ENCODE measurements around the gene MIGA2.

DNA sequence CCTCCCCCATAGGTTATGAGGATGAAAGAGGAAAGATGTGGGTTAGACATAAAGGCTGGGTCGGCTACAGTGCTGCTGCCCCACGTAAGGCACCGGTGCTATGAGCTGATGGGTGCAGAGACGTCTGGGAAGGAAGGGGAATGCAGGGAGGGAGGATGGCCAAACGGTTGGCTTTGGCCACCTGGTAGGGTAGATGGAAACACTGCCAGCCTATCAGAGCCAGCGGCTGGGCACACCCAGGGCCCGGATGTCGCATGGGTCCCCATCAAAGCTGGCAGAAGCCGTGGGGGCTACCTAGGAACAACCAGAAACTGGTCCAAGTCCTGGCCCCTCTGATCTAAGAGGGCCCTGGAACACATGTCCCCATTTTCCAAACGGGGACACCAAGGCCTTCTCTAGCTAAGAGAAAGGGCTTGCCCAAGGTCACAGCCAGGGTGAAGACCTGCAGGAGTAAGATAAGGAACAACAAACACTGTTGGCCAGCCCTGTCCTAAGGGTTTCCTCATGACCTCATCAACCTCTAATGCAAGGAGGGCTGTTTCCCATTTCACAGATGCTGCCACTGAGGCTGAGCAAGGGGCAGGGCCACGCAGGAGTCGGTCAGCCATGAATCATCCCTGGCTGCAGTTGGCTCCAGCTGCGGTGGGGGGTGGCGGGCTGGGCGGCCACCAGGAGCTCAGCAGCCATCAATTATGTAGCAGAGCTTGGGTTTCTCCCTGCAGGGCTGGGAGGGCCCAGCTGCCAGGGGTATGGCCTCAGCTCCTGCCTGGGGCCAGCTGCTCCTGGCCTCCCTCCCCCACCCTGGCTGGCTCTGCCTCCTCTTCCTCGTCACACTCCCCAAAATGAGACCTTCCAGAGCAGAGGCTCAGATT is 13.2 kb upstream of the MIGA2 start:
- no peak for TF ChIP-seq TAF1 (IDR thresholded peaks at IDR 0.05; ENCODE audit: borderline replicate concordance, insufficient read depth, low read length)
- no peak for TF ChIP-seq POLR2AphosphoS5 (IDR thresholded peaks at IDR 0.05; ENCODE audit: low read depth, low read length)

Measured in PFSK-1 (cell line).